Tibial nerve (tissue), 4 donors: ENCODE measurements around the gene AURKB. TPM values are rescaled to one million over a fixed set of nuclear protein-coding genes. Genes with fewer than 3 reads are reported as not detected.

Experiments
- DNase-seq, 2 donors: peaks; one replicate each; pipeline ENCODE4 v3.0.0-alpha.2; 2019; ENCODE audit warnings: low spot score in 2 of 2
- H3K27ac ChIP-seq, 4 donors: fragments of 200-600 bp; sonication (generic) in 3 of 4; one replicate each; pipeline ENCODE4 v1.5.1; 2017 to 2019; ENCODE audit warnings: mild to moderate bottlenecking in 1 of 4
- H3K27me3 ChIP-seq, 2 donors: fragments of 200-600 bp; sonication (generic) in 1 of 2; one replicate each; pipeline versions ENCODE4 v1.5.1 to v1.6.0; 2017 to 2019
- H3K36me3 ChIP-seq, 3 donors: fragments of 200-600 bp; sonication (generic); one replicate each; pipeline ENCODE4 v1.5.1; 2018 to 2019
- H3K4me1 ChIP-seq, 4 donors: fragments of 200-600 bp; sonication (generic) in 3 of 4; one replicate each; pipeline ENCODE4 v1.5.1; 2017 to 2019
- H3K4me3 ChIP-seq, 4 donors: fragments of 200-600 bp; sonication (generic) in 3 of 4; one replicate each; pipeline ENCODE4 v1.5.1; 2017 to 2019; ENCODE audit warnings: mild to moderate bottlenecking in 1 of 4, moderate library complexity in 1 of 4
- H3K9me3 ChIP-seq, 4 donors: fragments of 200-600 bp; sonication (generic) in 3 of 4; one replicate each; pipeline ENCODE4 v1.5.1; 2017 to 2019
- EP300 ChIP-seq, 2 donors: sonication (generic); formaldehyde crosslinking; IDR thresholded peaks; one replicate each; pipeline ENCODE4 v1.6.1; 2017; ENCODE audit warnings: antibody characterized with exemption in 2 of 2, mild to moderate bottlenecking in 1 of 2
- POLR2A ChIP-seq, 2 donors: fragments of 450-650 bp; IDR thresholded peaks; one replicate each; pipeline ENCODE4 v1.6.1; 2017; ENCODE audit warnings: antibody characterized with exemption in 2 of 2, mild to moderate bottlenecking in 2 of 2, moderate library complexity in 2 of 2
- WGBS, 2 donors: methylation state at CpG; one replicate each; pipeline ENCODE4 v1.1.5; 2018; 5-methylcytosine and 5-hydroxymethylcytosine counted together
- total RNA-seq, 4 donors: library from RNA; depleted of rRNA; stranded (reverse); fragments of >200 nt; gene quantifications; one replicate each; pipeline ENCODE4 v1.1.0, GENCODE V29; 2016
- TF ChIP-seq, protein P1 (sequence below), 5 experiments: fragments of 200-600 bp in 3 of 5; fragments of 450-650 bp in 2 of 5; sonication (generic) in 3 of 5; IDR thresholded peaks; one replicate each; pipeline ENCODE4 v1.5.1; 2016 to 2019; ENCODE audit warnings: antibody characterized with exemption in 5 of 5, mild to moderate bottlenecking in 3 of 5, moderate library complexity in 2 of 5

The AURKB gene
- total RNA-seq, 4 donors from 2014 or later = 31.2 to 78.1 (median 39.6) TPM

- WGBS, 2 donors = 0 to 1% methylated on average over 12 to 50 of the region's 75 CpGs
- peak; percentile 96 to 97 for TF ChIP-seq POLR2A (IDR thresholded peaks at IDR 0.05)
- TF ChIP-seq EP300 (IDR thresholded peaks at IDR 0.05) = peak; percentile 27 to 90
- TF ChIP-seq, protein P1, sequence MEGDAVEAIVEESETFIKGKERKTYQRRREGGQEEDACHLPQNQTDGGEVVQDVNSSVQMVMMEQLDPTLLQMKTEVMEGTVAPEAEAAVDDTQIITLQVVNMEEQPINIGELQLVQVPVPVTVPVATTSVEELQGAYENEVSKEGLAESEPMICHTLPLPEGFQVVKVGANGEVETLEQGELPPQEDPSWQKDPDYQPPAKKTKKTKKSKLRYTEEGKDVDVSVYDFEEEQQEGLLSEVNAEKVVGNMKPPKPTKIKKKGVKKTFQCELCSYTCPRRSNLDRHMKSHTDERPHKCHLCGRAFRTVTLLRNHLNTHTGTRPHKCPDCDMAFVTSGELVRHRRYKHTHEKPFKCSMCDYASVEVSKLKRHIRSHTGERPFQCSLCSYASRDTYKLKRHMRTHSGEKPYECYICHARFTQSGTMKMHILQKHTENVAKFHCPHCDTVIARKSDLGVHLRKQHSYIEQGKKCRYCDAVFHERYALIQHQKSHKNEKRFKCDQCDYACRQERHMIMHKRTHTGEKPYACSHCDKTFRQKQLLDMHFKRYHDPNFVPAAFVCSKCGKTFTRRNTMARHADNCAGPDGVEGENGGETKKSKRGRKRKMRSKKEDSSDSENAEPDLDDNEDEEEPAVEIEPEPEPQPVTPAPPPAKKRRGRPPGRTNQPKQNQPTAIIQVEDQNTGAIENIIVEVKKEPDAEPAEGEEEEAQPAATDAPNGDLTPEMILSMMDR (IDR thresholded peaks at IDR 0.05) = peak in 2 of 5 experiments; percentile 34 to 45
- Histone ChIP-seq H3K4me3 (peak within 1 kb of the TSS; percentile 75 to 100 (median 92)), H3K36me3 (peaks cover 0 to 24% (median 3%) of the 10 kb centered on the region in 3 donors), H3K27ac (peak within 1 kb of the TSS; percentile 98 to 100 (median 100)), H3K9me3 (no peaks in the 10 kb centered on the region), H3K4me1 (peaks cover 0 to 63% (median 41%) of the 10 kb centered on the region in 4 donors), H3K27me3 (no peaks in the 10 kb centered on the region)
- peak; percentile 68 to 72 for DNase-seq
These were observed 48.0 kb downstream of the AURKB start, which contains the start of gene VAMP2 for GRCh38 chr17:8162233-8162996. VAMP2 (minus strand) TSS chr17:8162948; CDS start chr17:8162879, 69 bp downstream.

DNA sequence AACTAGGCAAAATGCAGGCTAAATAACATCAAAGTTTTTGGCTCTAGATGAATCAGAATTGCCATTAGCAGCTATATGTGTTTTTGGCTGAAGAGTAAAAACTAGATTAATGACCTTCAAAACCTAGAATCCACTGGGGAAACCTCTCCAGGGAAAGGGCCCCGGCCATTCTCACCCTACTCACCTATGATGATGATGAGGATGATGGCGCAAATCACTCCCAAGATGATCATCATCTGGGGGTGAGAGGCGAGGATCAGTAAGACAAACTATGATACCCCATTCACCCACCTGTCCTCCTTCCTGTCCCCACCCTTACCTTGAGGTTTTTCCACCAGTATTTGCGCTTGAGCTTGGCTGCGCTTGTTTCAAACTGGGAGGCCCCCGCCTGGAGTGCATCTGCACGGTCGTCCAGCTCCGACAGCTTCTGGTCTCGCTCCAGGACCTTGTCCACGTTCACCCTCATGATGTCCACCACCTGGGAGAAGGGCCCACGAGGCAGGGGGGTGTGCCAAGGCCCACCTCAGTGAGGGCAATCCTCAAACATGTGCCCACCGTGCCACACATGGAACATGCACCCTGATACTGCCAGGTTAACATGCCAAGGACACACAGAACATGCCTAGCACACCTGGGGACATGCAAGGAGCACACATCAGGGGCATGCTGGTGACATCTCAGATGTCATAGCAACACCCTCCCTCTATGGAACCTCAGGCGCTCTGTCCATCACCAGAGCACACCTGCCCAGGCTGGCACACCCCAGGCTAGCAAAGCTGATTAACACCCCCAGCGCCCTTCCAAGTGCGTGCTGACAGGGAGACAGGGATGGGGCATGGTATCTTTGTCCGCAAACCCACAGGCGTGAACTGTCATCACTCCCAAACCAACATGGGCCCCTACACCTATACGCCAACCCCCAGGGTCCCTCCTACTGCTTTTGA lies 48.8 kb downstream of the AURKB start:
- Histone ChIP-seq H3K27me3 (no peaks in the 10 kb centered on the region), H3K4me3 (peak overlapping the region; percentile 75 to 100 (median 92)), H3K36me3 (peaks cover 0 to 24% (median 3%) of the 10 kb centered on the region in 3 donors), H3K4me1 (peaks cover 0 to 69% (median 43%) of the 10 kb centered on the region in 4 donors), H3K9me3 (no peaks in the 10 kb centered on the region), H3K27ac (peak overlapping the region; percentile 98 to 100 (median 100))
- WGBS, 2 donors = 46 to 51% methylated on average over 13 to 19 of the region's 19 CpGs
- DNase-seq = peak in 1 of 2 donors; percentile 12
- TF ChIP-seq, protein P1 (IDR thresholded peaks at IDR 0.05) = no peak
- TF ChIP-seq POLR2A (IDR thresholded peaks at IDR 0.05) = no peak

DNA sequence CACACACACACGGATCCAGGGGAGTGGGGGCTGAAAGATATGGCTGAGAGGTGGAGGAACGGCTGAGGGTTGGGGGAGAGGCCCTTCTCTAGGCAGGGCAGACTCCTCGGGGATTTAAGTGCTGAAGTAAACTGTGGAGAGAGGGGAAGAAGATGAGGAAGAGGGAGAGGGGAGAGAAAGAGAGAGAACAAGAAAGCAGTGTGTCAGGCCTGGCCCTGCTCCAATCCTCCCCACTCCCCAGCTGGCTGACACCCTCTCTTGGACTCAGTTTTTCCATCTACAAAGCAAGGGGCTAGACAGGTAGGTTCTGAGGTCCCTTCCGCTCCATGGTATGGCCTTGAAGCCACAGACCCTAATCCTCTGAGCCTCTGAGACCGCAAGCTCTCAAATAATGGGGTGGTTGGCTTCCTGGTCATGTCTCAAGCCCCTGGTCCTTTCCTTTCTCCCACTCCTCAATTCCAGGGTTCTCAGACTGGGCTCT lies 49.6 kb downstream of the AURKB start:
- Histone ChIP-seq H3K4me1 (peaks cover 0 to 69% (median 43%) of the 10 kb centered on the region in 4 donors), H3K27ac (peak overlapping the region; percentile 98 to 100 (median 100)), H3K27me3 (no peaks in the 10 kb centered on the region), H3K4me3 (peak overlapping the region in 1 of 4 donors; percentile 75), H3K9me3 (no peaks in the 10 kb centered on the region), H3K36me3 (peaks cover 0 to 24% (median 3%) of the 10 kb centered on the region in 3 donors)
- no peak for TF ChIP-seq POLR2A (IDR thresholded peaks at IDR 0.05)
- no peak for TF ChIP-seq EP300 (IDR thresholded peaks at IDR 0.05)
- TF ChIP-seq, protein P1 (IDR thresholded peaks at IDR 0.05) = no peak
- DNase-seq = no peak
- 42 to 44% methylated on average over 5 of the region's 5 CpGs for WGBS, 2 donors

GRCh38 chr17:8160224-8160577 lies 50.2 kb downstream of the AURKB start:
- H3K4me1 ChIP-seq = peaks cover 0 to 69% (median 43%) of the 10 kb centered on the region in 4 donors

More at GRCh38 chr17:8160224-8160577, 50.2 kb downstream of the AURKB start:
- WGBS, 2 donors = 53 to 57% methylated on average over 4 of the region's 4 CpGs
- no peaks in the 10 kb centered on the region for H3K9me3 ChIP-seq
- DNase-seq = no peak
- no peaks in the 10 kb centered on the region for H3K27me3 ChIP-seq
- no peak overlapping the region for H3K4me3 ChIP-seq
- peak overlapping the region; percentile 98 to 100 (median 100) for H3K27ac ChIP-seq
- peaks cover 0 to 24% (median 3%) of the 10 kb centered on the region in 3 donors for H3K36me3 ChIP-seq
- TF ChIP-seq POLR2A (IDR thresholded peaks at IDR 0.05) (no peak), EP300 (IDR thresholded peaks at IDR 0.05) (no peak)
- TF ChIP-seq, protein P1 (IDR thresholded peaks at IDR 0.05) = no peak
